H1 (cell line): ENCODE results near the gene NUMB. TPM values are rescaled to one million over a fixed set of nuclear protein-coding genes. Genes with fewer than 3 reads are reported as not detected.
A peak's percentile ranks its signal among the peaks of the same experiment; 100 is the strongest.

Experiments
- ASH2L ChIP-seq: fragments of 200-600, 300-600 bp; sonication (generic); IDR thresholded peaks from one replicate; pipeline ENCODE4 v1.7.1; 2017; ENCODE audit warnings: low read length
- HDAC2 ChIP-seq, 2 experiments: fragments of 300-600 bp in 1 of 2; sonication (generic) in 1 of 2; IDR thresholded peaks; 2 replicates each; pipeline ENCODE4 v1.6.1; 2011 to 2012; ENCODE audit warnings: low read depth in 2 of 2, low read length in 2 of 2, mild to moderate bottlenecking in 2 of 2, moderate library complexity in 2 of 2, borderline replicate concordance in 1 of 2, inconsistent platforms in 1 of 2
- POU5F1 ChIP-seq: IDR thresholded peaks from 2 replicates; pipeline ENCODE4 v1.6.1; 2011; ENCODE audit warnings: low read depth, mild to moderate bottlenecking, low read length, moderate library complexity
- RBBP5 ChIP-seq: IDR thresholded peaks from 2 replicates; pipeline ENCODE4 v1.7.1; 2012; ENCODE audit warnings: low read depth, mild to moderate bottlenecking, inconsistent platforms, low read length, moderate library complexity, borderline replicate concordance
- RXRA ChIP-seq: IDR thresholded peaks from 2 replicates; pipeline ENCODE4 v1.6.1; 2011; ENCODE audit warnings: low read depth, mild to moderate bottlenecking, low read length, moderate library complexity; ENCODE audit not compliant: insufficient read depth
- SP1 ChIP-seq: IDR thresholded peaks from 2 replicates; pipeline ENCODE4 v1.6.1; 2011; ENCODE audit warnings: low read depth, low read length
- SUZ12 ChIP-seq: fragments of 200-600 bp; sonication (generic); IDR thresholded peaks from 2 replicates; pipeline ENCODE4 v1.6.1; 2012; ENCODE audit warnings: mild to moderate bottlenecking, inconsistent platforms, low read length, moderate library complexity, mixed read lengths
- TAF1 ChIP-seq: IDR thresholded peaks from 2 replicates; pipeline ENCODE4 v1.6.1; 2011; ENCODE audit warnings: mild to moderate bottlenecking, low read depth, low read length
- polyA plus RNA-seq, 7 experiments: library from polyadenylated mRNA; depleted of rRNA in 3 of 7; stranded (reverse) in 5 of 7; unstranded in 2 of 7; fragments of >200 nt in 5 of 7; fragments of 200-250 nt in 2 of 7; gene quantifications; 1 replicate in 5 of 7; 2 replicates in 1 of 7; 4 replicates in 1 of 7; pipeline versions ENCODE4 v1.2.1 to v1.2.3, GENCODE V29; 2011 to 2013; ENCODE audit warnings: missing spikeins in 2 of 7, mixed read lengths in 2 of 7
- total RNA-seq: library from RNA; stranded (reverse); fragmentation: NEBNext Ultra II Directional; extraction: Animal tissue kit (Norgen Biotek cat#: 25700); gene quantifications from 2 replicates; pipeline ENCODE4 v1.2.1, GENCODE V29; 2021
- TF ChIP-seq, protein P1 (sequence below): fragments of 300-600 bp; sonication (generic); IDR thresholded peaks from 2 replicates; pipeline ENCODE4 v1.7.1; 2012; ENCODE audit warnings: low read length, moderate library complexity, mild to moderate bottlenecking, inconsistent platforms; ENCODE audit not compliant: insufficient replicate concordance

Gene NUMB
- total and polyA plus RNA-seq, 2 of the 8 experiments (the other 6 are each of a cell fraction or from before 2014, with no cell fraction given) = 54.3 to 78.1 TPM

DNA sequence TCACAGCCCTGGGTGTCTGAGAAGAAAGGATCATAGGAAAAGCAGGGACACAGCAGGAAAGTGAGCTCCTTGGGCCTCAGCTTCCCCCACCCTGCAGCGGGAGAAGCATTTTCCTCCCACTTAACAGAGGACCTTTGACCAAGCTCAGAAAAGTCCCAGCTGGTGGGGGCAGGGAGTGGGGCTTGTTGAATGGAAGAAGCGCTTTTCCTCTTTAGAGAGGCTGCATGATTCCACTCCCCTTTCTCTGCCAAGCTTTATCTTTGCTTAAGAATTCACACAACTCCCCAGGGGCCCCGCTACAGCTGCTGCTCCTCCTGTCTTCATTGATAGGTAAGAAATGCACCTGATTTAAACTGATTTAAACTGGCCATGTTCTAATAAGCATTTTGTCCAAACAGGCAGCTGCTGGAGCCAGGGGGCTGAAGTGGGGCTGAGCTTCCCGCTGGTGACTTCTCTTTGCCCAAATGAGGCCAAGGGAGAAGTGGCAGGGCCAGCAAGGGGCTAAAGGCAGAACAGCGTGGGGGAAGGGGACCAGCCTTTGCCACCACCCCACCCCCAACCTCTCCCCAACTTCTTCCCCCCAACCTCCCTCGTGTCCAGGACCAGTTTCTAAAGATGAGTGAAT lies 222.7 kb downstream of the NUMB start (continued):
- TF ChIP-seq, protein P1, sequence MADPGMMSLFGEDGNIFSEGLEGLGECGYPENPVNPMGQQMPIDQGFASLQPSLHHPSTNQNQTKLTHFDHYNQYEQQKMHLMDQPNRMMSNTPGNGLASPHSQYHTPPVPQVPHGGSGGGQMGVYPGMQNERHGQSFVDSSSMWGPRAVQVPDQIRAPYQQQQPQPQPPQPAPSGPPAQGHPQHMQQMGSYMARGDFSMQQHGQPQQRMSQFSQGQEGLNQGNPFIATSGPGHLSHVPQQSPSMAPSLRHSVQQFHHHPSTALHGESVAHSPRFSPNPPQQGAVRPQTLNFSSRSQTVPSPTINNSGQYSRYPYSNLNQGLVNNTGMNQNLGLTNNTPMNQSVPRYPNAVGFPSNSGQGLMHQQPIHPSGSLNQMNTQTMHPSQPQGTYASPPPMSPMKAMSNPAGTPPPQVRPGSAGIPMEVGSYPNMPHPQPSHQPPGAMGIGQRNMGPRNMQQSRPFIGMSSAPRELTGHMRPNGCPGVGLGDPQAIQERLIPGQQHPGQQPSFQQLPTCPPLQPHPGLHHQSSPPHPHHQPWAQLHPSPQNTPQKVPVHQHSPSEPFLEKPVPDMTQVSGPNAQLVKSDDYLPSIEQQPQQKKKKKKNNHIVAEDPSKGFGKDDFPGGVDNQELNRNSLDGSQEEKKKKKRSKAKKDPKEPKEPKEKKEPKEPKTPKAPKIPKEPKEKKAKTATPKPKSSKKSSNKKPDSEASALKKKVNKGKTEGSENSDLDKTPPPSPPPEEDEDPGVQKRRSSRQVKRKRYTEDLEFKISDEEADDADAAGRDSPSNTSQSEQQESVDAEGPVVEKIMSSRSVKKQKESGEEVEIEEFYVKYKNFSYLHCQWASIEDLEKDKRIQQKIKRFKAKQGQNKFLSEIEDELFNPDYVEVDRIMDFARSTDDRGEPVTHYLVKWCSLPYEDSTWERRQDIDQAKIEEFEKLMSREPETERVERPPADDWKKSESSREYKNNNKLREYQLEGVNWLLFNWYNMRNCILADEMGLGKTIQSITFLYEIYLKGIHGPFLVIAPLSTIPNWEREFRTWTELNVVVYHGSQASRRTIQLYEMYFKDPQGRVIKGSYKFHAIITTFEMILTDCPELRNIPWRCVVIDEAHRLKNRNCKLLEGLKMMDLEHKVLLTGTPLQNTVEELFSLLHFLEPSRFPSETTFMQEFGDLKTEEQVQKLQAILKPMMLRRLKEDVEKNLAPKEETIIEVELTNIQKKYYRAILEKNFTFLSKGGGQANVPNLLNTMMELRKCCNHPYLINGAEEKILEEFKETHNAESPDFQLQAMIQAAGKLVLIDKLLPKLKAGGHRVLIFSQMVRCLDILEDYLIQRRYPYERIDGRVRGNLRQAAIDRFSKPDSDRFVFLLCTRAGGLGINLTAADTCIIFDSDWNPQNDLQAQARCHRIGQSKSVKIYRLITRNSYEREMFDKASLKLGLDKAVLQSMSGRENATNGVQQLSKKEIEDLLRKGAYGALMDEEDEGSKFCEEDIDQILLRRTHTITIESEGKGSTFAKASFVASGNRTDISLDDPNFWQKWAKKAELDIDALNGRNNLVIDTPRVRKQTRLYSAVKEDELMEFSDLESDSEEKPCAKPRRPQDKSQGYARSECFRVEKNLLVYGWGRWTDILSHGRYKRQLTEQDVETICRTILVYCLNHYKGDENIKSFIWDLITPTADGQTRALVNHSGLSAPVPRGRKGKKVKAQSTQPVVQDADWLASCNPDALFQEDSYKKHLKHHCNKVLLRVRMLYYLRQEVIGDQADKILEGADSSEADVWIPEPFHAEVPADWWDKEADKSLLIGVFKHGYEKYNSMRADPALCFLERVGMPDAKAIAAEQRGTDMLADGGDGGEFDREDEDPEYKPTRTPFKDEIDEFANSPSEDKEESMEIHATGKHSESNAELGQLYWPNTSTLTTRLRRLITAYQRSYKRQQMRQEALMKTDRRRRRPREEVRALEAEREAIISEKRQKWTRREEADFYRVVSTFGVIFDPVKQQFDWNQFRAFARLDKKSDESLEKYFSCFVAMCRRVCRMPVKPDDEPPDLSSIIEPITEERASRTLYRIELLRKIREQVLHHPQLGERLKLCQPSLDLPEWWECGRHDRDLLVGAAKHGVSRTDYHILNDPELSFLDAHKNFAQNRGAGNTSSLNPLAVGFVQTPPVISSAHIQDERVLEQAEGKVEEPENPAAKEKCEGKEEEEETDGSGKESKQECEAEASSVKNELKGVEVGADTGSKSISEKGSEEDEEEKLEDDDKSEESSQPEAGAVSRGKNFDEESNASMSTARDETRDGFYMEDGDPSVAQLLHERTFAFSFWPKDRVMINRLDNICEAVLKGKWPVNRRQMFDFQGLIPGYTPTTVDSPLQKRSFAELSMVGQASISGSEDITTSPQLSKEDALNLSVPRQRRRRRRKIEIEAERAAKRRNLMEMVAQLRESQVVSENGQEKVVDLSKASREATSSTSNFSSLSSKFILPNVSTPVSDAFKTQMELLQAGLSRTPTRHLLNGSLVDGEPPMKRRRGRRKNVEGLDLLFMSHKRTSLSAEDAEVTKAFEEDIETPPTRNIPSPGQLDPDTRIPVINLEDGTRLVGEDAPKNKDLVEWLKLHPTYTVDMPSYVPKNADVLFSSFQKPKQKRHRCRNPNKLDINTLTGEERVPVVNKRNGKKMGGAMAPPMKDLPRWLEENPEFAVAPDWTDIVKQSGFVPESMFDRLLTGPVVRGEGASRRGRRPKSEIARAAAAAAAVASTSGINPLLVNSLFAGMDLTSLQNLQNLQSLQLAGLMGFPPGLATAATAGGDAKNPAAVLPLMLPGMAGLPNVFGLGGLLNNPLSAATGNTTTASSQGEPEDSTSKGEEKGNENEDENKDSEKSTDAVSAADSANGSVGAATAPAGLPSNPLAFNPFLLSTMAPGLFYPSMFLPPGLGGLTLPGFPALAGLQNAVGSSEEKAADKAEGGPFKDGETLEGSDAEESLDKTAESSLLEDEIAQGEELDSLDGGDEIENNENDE = peak; percentile 67
- TF ChIP-seq POU5F1 (no peak), RXRA (no peak), HDAC2 (IDR thresholded peaks at IDR 0.05; ENCODE audit: borderline replicate concordance in 1 of 2, low read depth in 2 of 2, low read length in 2 of 2) (peak in 1 of 2 experiments; percentile 77; a peak in 1 of 4 replicates), TAF1 (0 out of 2 replicates have a peak, but pooled peaks have one; percentile 39), ASH2L (peak; percentile 95), SUZ12 (peak; percentile 33; the same call in 1 of the 2 replicates), RBBP5 (peak; percentile 78; the same call in 1 of the 2 replicates), SP1 (0 out of 2 replicates have a peak, but pooled peaks have one; percentile 40)
